A549 (cell line): Measurements from ENCODE around the gene MAST2. TPM values are rescaled to one million over a fixed set of nuclear protein-coding genes. Genes with fewer than 3 reads are reported as not detected.
"Not testable (repeated sequence)": the region's sequence is repeated elsewhere in the genome, so short reads cannot be mapped to it uniquely, and the experiment has no call there.

Experiments
- ATAC-seq, 2 experiments: fragments of 200-7000 bp in 1 of 2; fragments of >200 bp in 1 of 2; cut with Nextera tagmentation in 1 of 2; cut with Tn5 transposase in 1 of 2; 3 replicates each; pipeline versions ENCODE4 v1.8.0 to v1.9.1; 2018 to 2020; ENCODE audit warnings: mild to moderate bottlenecking in 1 of 2, moderate library complexity in 1 of 2
- CTCF ChIA-PET: fragments of 300-600 bp; sonication (Branson Sonifier 250); formaldehyde crosslinking; extraction: SDS; loops from one replicate; lab custom pipeline; 2021; ENCODE audit warnings: antibody characterized with exemption, inconsistent platforms; lab: Yijun Ruan, JAX
- POLR2A ChIA-PET: fragments of 350-600 bp; formaldehyde crosslinking; extraction: SDS; loops from one replicate; lab custom pipeline; 2021; ENCODE audit warnings: antibody characterized with exemption, inconsistent platforms; lab: Yijun Ruan, JAX
- DNase-seq, 2 experiments: peaks; one replicate each; pipeline versions ENCODE4 v3.0.0 to v3.0.0-alpha.2; 2011 to 2016; ENCODE audit warnings: low read depth in 1 of 2, low spot score in 1 of 2
- FAIRE-seq: peaks from 2 replicates; lab custom pipeline; 2011; peaks lifted over from hg19 to GRCh38; lab: Jason Lieb, UNC
- H3K27ac ChIP-seq, 2 experiments: fragments of >200 bp; sonication (Bioruptor Twin); formaldehyde crosslinking; 3 replicates each; pipeline ENCODE4 v1.5.1; 2016 to 2017
- H3K4me1 ChIP-seq: fragments of >200 bp; sonication (Bioruptor Twin); formaldehyde crosslinking; 3 replicates; pipeline ENCODE4 v1.6.1; 2016
- H3K4me2 ChIP-seq: fragments of >200 bp; sonication (Bioruptor Twin); formaldehyde crosslinking; 3 replicates; pipeline ENCODE4 v1.6.1; 2016
- H3K4me3 ChIP-seq: fragments of >200 bp; sonication (Bioruptor Twin); formaldehyde crosslinking; 3 replicates; pipeline ENCODE4 v1.5.1; 2016
- H3K9me3 ChIP-seq: fragments of >200 bp; sonication (Bioruptor Twin); formaldehyde crosslinking; 3 replicates; pipeline ENCODE4 v1.6.1; 2016
- ATOH8 ChIP-seq: fragments of 250-450 bp; sonication (Bioruptor Pico); IDR thresholded peaks from 2 replicates; pipeline ENCODE4 v1.5.0; 2020; ENCODE audit warnings: low read depth, mild to moderate bottlenecking, moderate library complexity
- CBX2 ChIP-seq: fragments of 200-600 bp; sonication (generic); IDR thresholded peaks from 2 replicates; pipeline ENCODE4 v1.6.1; 2016; ENCODE audit warnings: low read depth, mild to moderate bottlenecking, borderline replicate concordance
- CBX8 ChIP-seq: fragments of 200-600 bp; sonication (generic); IDR thresholded peaks from 2 replicates; pipeline ENCODE4 v1.6.1; 2016
- CHD2 ChIP-seq: fragments of 150-350 bp; IDR thresholded peaks from 2 replicates; pipeline ENCODE4 v1.6.1; 2014; ENCODE audit warnings: low read length; ENCODE audit not compliant: partially characterized antibody
- CTCF ChIP-seq: fragments of >200 bp; sonication (Bioruptor Twin); formaldehyde crosslinking; IDR thresholded peaks from 3 replicates; pipeline ENCODE4 v1.5.1; 2016
- ELK1 ChIP-seq: fragments of 150-350 bp; IDR thresholded peaks from 2 replicates; pipeline ENCODE4 v1.6.1; 2014; ENCODE audit warnings: low read depth, mild to moderate bottlenecking, low read length
- FOSB ChIP-seq: fragments of 250-450 bp; sonication (Bioruptor Pico); IDR thresholded peaks from 2 replicates; pipeline ENCODE4 v1.5.0; 2020; ENCODE audit warnings: mild to moderate bottlenecking, moderate library complexity
- HDAC2 ChIP-seq: fragments of 200-600 bp; sonication (generic); IDR thresholded peaks from 2 replicates; pipeline ENCODE4 v1.6.1; 2016
- HMGXB4 ChIP-seq: fragments of 250-450 bp; sonication (Bioruptor Pico); IDR thresholded peaks from 2 replicates; pipeline ENCODE4 v1.5.0; 2021; ENCODE audit warnings: mild to moderate bottlenecking, moderate library complexity, borderline replicate concordance
- HOXB13 ChIP-seq: fragments of 250-450 bp; sonication (Bioruptor Pico); IDR thresholded peaks from 2 replicates; pipeline ENCODE4 v1.5.0; 2020; ENCODE audit warnings: low read depth, mild to moderate bottlenecking, moderate library complexity
- JUNB ChIP-seq: fragments of >200 bp; sonication (Bioruptor Twin); formaldehyde crosslinking; IDR thresholded peaks from 2 replicates; pipeline ENCODE4 v1.6.1; 2016
- MAX ChIP-seq: IDR thresholded peaks from 2 replicates; pipeline ENCODE4 v1.6.1; 2012
- MYC ChIP-seq: IDR thresholded peaks from 2 replicates; pipeline ENCODE4 v1.6.1; 2012; ENCODE audit warnings: mild to moderate bottlenecking, inconsistent platforms, low read length, improper control_type of control experiment, borderline replicate concordance
- POLR2A ChIP-seq: IDR thresholded peaks from 2 replicates; pipeline ENCODE4 v1.6.1; 2012; ENCODE audit warnings: mild to moderate bottlenecking, low read length
- REST ChIP-seq: fragments of 200-600 bp; sonication (generic); IDR thresholded peaks from 2 replicates; pipeline ENCODE4 v1.6.1; 2016; ENCODE audit warnings: antibody characterized with exemption, mild to moderate bottlenecking, moderate library complexity
- RFX5 ChIP-seq: fragments of 450-650 bp; IDR thresholded peaks from 2 replicates; pipeline ENCODE4 v1.7.1; 2014; ENCODE audit warnings: antibody characterized with exemption, mild to moderate bottlenecking, moderate library complexity
- SREBF2 ChIP-seq: fragments of 450-650 bp; IDR thresholded peaks from 2 replicates; pipeline ENCODE4 v1.6.1; 2014; ENCODE audit warnings: mild to moderate bottlenecking, moderate library complexity
- ZSCAN20 ChIP-seq: fragments of 250-450 bp; sonication (Bioruptor Pico); IDR thresholded peaks from 2 replicates; pipeline ENCODE4 v1.8.0; 2022; ENCODE audit warnings: mild to moderate bottlenecking, moderate library complexity
- WGBS: methylation state at CpG from one replicate; pipeline ENCODE4 v1.1.6; 2017; ENCODE audit errors: missing lambda C conversion rate; 5-methylcytosine and 5-hydroxymethylcytosine counted together
- polyA plus RNA-seq, 4 experiments: library from polyadenylated mRNA; depleted of rRNA in 3 of 4; stranded (reverse); fragments of >200 nt; fragmentation: RNase III in 1 of 4; extraction: RNeasy Plus Mini Kit Qiagen cat#74134 plus additional on column Dnase treatment in 1 of 4; gene quantifications; 2 replicates in 3 of 4; 3 replicates in 1 of 4; pipeline ENCODE4 v1.2.3, GENCODE V29; 2011 to 2017

Gene MAST2
- polyA plus RNA-seq, 2 of the 4 experiments (the other 2 are of a cell fraction): 19.3 to 20.5 TPM

GRCh38 chr1:46044116-46044515 is 240.7 kb downstream of the MAST2 start:
- H3K4me1 ChIP-seq: no peaks in the 10 kb centered on the region
- TF ChIP-seq RFX5 (no peak), HDAC2 (no peak), HOXB13 (CRISPR knock-in tag) (no peak), HMGXB4 (CRISPR knock-in tag) (no peak), JUNB (no peak), MYC (no peak)
- ATAC-seq (no peak), FAIRE-seq (no peak), DNase-seq (no peak)
- H3K4me3 ChIP-seq: no peak overlapping the region
- POLR2A ChIA-PET: no interaction called here
- CTCF ChIA-PET: interaction anchor here (1.8 kb wide), 1 partner anchor 179 kb away, joined by 4 read pairs; no protein-coding TSS in a partner anchor
- no peak overlapping the region for H3K27ac ChIP-seq
- no peak overlapping the region for H3K4me2 ChIP-seq
- 85% methylated on average over 5 of the region's 5 CpGs for WGBS
- H3K9me3 ChIP-seq: no peaks in the 10 kb centered on the region

GRCh38 chr1:46053734-46054133 is 250.3 kb downstream of the MAST2 start:
- ChIA-PET POLR2A (no interaction called here), CTCF (interaction anchor here (0.6 to 1.9 kb wide), 2 partner anchors 15 to 17 kb away, joined by 3 to 4 read pairs; no protein-coding TSS in a partner anchor)
- Histone ChIP-seq H3K4me3 (no peak overlapping the region), H3K27ac (no peak overlapping the region), H3K4me1 (no peaks in the 10 kb centered on the region), H3K9me3 (no peaks in the 10 kb centered on the region), H3K4me2 (no peak overlapping the region)
- no peak for ATAC-seq
- no peak for DNase-seq
- WGBS: 44% methylated on average over 2 of the region's 2 CpGs
- TF ChIP-seq POLR2A (no peak), CTCF (no peak), CBX2 (no peak), FOSB (no peak), CHD2 (no peak)
- FAIRE-seq: no peak

- Histone ChIP-seq H3K4me1 (no peaks in the 10 kb centered on the region), H3K9me3 (no peaks in the 10 kb centered on the region), H3K4me2 (no peak overlapping the region), H3K27ac (no peak overlapping the region), H3K4me3 (no peak overlapping the region)
- TF ChIP-seq CBX8: no peak
- no peak for TF ChIP-seq JUNB
- TF ChIP-seq ZSCAN20 (CRISPR knock-in tag): no peak
- TF ChIP-seq MAX: no peak
- TF ChIP-seq REST: no peak
- no peak for TF ChIP-seq SREBF2
- no peak for TF ChIP-seq ELK1
- no peak for TF ChIP-seq ATOH8 (CRISPR knock-in tag)
- TF ChIP-seq CTCF: no peak
- no peak for ATAC-seq
- DNase-seq: no peak
- ChIA-PET POLR2A (no interaction called here), CTCF (no interaction called here)
- 87% methylated on average over 5 of the region's 5 CpGs for WGBS
- no peak for FAIRE-seq
Measured at GRCh38 chr1:46056325-46056724, 252.9 kb downstream of the MAST2 start.

- WGBS: 63% methylated on average over 4 of the region's 4 CpGs
- H3K9me3 ChIP-seq, ATAC-seq, H3K4me2 ChIP-seq, CTCF ChIA-PET, H3K4me1 ChIP-seq, POLR2A ChIA-PET, FAIRE-seq, H3K27ac ChIP-seq, H3K4me3 ChIP-seq, DNase-seq: not testable (repeated sequence)
Measured at GRCh38 chr1:46057215-46057614, 253.8 kb downstream of the MAST2 start.
